H1 (cell line): Measurements from ENCODE around the gene PGAM2. TPM values are rescaled to one million over a fixed set of nuclear protein-coding genes. Genes with fewer than 3 reads are reported as not detected.

Experiments used
- HDAC2 ChIP-seq, 2 experiments: fragments of 300-600 bp in 1 of 2; sonication (generic) in 1 of 2; IDR thresholded peaks; 2 replicates each; pipeline ENCODE4 v1.6.1; 2011 to 2012; ENCODE audit warnings: low read depth in 2 of 2, low read length in 2 of 2, mild to moderate bottlenecking in 2 of 2, moderate library complexity in 2 of 2, borderline replicate concordance in 1 of 2, inconsistent platforms in 1 of 2
- KDM1A ChIP-seq: fragments of 200-600, 300-600 bp; sonication (generic); IDR thresholded peaks from 2 replicates; pipeline ENCODE4 v1.7.1; 2016; ENCODE audit warnings: mild to moderate bottlenecking, low read length, borderline replicate concordance
- POU5F1 ChIP-seq: IDR thresholded peaks from 2 replicates; pipeline ENCODE4 v1.6.1; 2011; ENCODE audit warnings: low read depth, mild to moderate bottlenecking, low read length, moderate library complexity
- RNF2 ChIP-seq: fragments of 200-900, 300-1000 bp; sonication (generic); IDR thresholded peaks from 2 replicates; pipeline ENCODE4 v1.7.1; 2016; ENCODE audit warnings: borderline replicate concordance, low read depth, mild to moderate bottlenecking, antibody characterized with exemption, low read length; ENCODE audit not compliant: poor library complexity, severe bottlenecking; ENCODE audit errors: missing control alignments
- SIRT6 ChIP-seq: IDR thresholded peaks from one replicate; pipeline ENCODE4 v1.7.1; 2012; ENCODE audit warnings: low read length, inconsistent platforms
- polyA plus RNA-seq, 7 experiments: library from polyadenylated mRNA; depleted of rRNA in 3 of 7; stranded (reverse) in 5 of 7; unstranded in 2 of 7; fragments of >200 nt in 5 of 7; fragments of 200-250 nt in 2 of 7; gene quantifications; 1 replicate in 5 of 7; 2 replicates in 1 of 7; 4 replicates in 1 of 7; pipeline versions ENCODE4 v1.2.1 to v1.2.3, GENCODE V29; 2011 to 2013; ENCODE audit warnings: missing spikeins in 2 of 7, mixed read lengths in 2 of 7
- total RNA-seq: library from RNA; stranded (reverse); fragmentation: NEBNext Ultra II Directional; extraction: Animal tissue kit (Norgen Biotek cat#: 25700); gene quantifications from 2 replicates; pipeline ENCODE4 v1.2.1, GENCODE V29; 2021

PGAM2 gene
- total and polyA plus RNA-seq, 2 of the 8 experiments (the other 6 are each of a cell fraction or from before 2014, with no cell fraction given): 2.1 to 2.9 TPM

GRCh38 chr7:44063547-44063893 lies 1.8 kb downstream of the PGAM2 start (continued):
- TF ChIP-seq HDAC2 (IDR thresholded peaks at IDR 0.05; ENCODE audit: borderline replicate concordance in 1 of 2, low read depth in 2 of 2, low read length in 2 of 2) (no peak), SIRT6 (no peak), POU5F1 (no peak), KDM1A (no peak), RNF2 (no peak)
